ENCODE results near the gene TNFAIP8L1.

TNFAIP8L1 gene

DNA sequence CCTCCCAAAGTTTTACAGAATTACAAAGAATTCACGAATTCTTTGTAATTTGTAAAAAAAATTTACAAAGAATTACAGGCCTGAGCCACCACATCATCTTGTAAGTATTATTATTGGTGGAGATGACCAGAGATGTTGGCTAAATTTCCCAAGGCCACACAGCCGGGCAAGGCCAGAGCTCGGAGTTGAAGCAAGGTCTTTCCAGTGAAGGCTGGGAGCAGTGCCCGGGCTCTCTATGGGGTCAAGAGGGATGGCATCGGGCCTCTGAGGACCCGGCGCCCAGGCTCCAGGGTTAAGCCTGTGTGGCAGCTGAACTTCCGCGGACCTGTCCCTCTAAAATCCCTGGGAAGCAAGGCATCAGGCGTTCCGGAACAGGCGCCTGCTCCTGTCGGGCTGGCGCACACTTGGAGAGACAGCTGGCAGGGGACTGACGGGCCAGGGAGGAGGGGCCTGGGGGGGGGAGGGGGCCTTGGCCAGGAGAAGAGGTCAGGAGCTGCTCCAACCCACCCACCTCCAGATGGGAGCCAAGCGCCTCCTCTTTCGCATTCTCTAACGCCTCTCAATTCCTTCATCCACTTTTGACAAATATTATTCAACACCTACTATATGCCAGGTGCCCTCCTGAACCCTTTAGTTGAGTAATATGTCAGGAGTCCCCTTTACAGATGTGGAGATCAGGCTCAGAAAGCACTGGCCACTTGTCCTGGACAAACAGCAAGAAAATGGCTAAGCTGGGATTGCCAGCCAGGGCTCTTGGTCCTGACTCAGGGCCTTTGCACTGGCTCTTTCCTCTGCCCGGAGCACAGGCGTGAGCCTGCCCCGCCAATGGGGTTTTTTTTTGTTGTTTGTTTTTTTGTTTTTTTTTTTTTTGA, 43.0 kb upstream of the TNFAIP8L1 start:
- no peak overlapping the region for H3K4me3 ChIP-seq (ENCODE audit: low read length)
- H3K9ac ChIP-seq (ENCODE audit: low read length) = no peak overlapping the region
- H3K27ac ChIP-seq (ENCODE audit: low read length) = no peak overlapping the region
- no peaks in the 10 kb centered on the region for H3K79me2 ChIP-seq (ENCODE audit: low read length)
- DNase-seq = no peak
- peaks cover 89% of the 10 kb centered on the region for H3K27me3 ChIP-seq (replicated peaks; ENCODE audit: insufficient read depth, low read length)
- H3K36me3 ChIP-seq (replicated peaks; ENCODE audit: insufficient read depth, low read length) = no peaks in the 10 kb centered on the region
- H3K9me2 ChIP-seq (replicated peaks; ENCODE audit: insufficient read depth, low read length) = no peaks in the 10 kb centered on the region
- H4K20me1 ChIP-seq (ENCODE audit: insufficient read depth, low read length) = no peaks in the 10 kb centered on the region
- no peak overlapping the region for H2AFZ ChIP-seq (ENCODE audit: low read length)
- no peaks in the 10 kb centered on the region for H3F3A ChIP-seq (ENCODE audit: insufficient read depth, low read length)
- no peak overlapping the region for H3K4me2 ChIP-seq (ENCODE audit: low read depth, low read length)
- H3K4me1 ChIP-seq (ENCODE audit: low read length) = no peaks in the 10 kb centered on the region; the same call in 1 of the 2 replicates
- H3K9me3 ChIP-seq (replicated peaks; ENCODE audit: insufficient read depth, low read length) = no peaks in the 10 kb centered on the region
- TF ChIP-seq EZH2 (optimal IDR thresholded peaks at IDR 0.05; ENCODE audit: low read depth, low read length) = no peak
- no peak for TF ChIP-seq EZH2phosphoT487 (IDR thresholded peaks at IDR 0.05; ENCODE audit: low read length)
- TF ChIP-seq, protein P1, sequence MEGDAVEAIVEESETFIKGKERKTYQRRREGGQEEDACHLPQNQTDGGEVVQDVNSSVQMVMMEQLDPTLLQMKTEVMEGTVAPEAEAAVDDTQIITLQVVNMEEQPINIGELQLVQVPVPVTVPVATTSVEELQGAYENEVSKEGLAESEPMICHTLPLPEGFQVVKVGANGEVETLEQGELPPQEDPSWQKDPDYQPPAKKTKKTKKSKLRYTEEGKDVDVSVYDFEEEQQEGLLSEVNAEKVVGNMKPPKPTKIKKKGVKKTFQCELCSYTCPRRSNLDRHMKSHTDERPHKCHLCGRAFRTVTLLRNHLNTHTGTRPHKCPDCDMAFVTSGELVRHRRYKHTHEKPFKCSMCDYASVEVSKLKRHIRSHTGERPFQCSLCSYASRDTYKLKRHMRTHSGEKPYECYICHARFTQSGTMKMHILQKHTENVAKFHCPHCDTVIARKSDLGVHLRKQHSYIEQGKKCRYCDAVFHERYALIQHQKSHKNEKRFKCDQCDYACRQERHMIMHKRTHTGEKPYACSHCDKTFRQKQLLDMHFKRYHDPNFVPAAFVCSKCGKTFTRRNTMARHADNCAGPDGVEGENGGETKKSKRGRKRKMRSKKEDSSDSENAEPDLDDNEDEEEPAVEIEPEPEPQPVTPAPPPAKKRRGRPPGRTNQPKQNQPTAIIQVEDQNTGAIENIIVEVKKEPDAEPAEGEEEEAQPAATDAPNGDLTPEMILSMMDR (IDR thresholded peaks at IDR 0.05; ENCODE audit: low read length) = no peak

- H3K4me2 ChIP-seq (ENCODE audit: low read depth, low read length) = peak overlapping the region; percentile 41
- no peak overlapping the region for H3K9ac ChIP-seq (ENCODE audit: low read length)
- H3K27me3 ChIP-seq (replicated peaks; ENCODE audit: insufficient read depth, low read length) = peaks cover 87% of the 10 kb centered on the region
- peak; percentile 16 for TF ChIP-seq EZH2 (optimal IDR thresholded peaks at IDR 0.05; ENCODE audit: low read depth, low read length)
- TF ChIP-seq, protein P1 (IDR thresholded peaks at IDR 0.05; ENCODE audit: low read length) = no peak
- no peaks in the 10 kb centered on the region for H3K9me3 ChIP-seq (replicated peaks; ENCODE audit: insufficient read depth, low read length)
- DNase-seq = no peak
- H3K4me3 ChIP-seq (ENCODE audit: low read length) = peak overlapping the region; percentile 13; the same call in 1 of the 2 replicates
- no peaks in the 10 kb centered on the region for H4K20me1 ChIP-seq (ENCODE audit: insufficient read depth, low read length)
- H2AFZ ChIP-seq (ENCODE audit: low read length) = peak overlapping the region; percentile 26; the same call in 1 of the 2 replicates
- no peaks in the 10 kb centered on the region for H3K36me3 ChIP-seq (replicated peaks; ENCODE audit: insufficient read depth, low read length)
- H3K79me2 ChIP-seq (ENCODE audit: low read length) = no peaks in the 10 kb centered on the region
- H3K27ac ChIP-seq (ENCODE audit: low read length) = no peak overlapping the region
- H3K4me1 ChIP-seq (ENCODE audit: low read length) = no peaks in the 10 kb centered on the region; the same call in 1 of the 2 replicates
- no peaks in the 10 kb centered on the region for H3F3A ChIP-seq (ENCODE audit: insufficient read depth, low read length)
- H3K9me2 ChIP-seq (replicated peaks; ENCODE audit: insufficient read depth, low read length) = no peaks in the 10 kb centered on the region
These were observed 41.9 kb upstream of the TNFAIP8L1 start for GRCh38 chr19:4597278-4597974.

GRCh38 chr19:4597975-4598671, 41.2 kb upstream of the TNFAIP8L1 start:
- Histone ChIP-seq H2AFZ (ENCODE audit: low read length) (peak overlapping the region; percentile 85), H3K9ac (ENCODE audit: low read length) (no peak overlapping the region), H3K4me3 (ENCODE audit: low read length) (peak overlapping the region; percentile 51)

More at GRCh38 chr19:4597975-4598671, 41.2 kb upstream of the TNFAIP8L1 start:
- no peaks in the 10 kb centered on the region for H3K36me3 ChIP-seq (replicated peaks; ENCODE audit: insufficient read depth, low read length)
- no peaks in the 10 kb centered on the region for H3K9me2 ChIP-seq (replicated peaks; ENCODE audit: insufficient read depth, low read length)
- DNase-seq = peak; percentile 39
- H4K20me1 ChIP-seq (ENCODE audit: insufficient read depth, low read length) = no peaks in the 10 kb centered on the region
- TF ChIP-seq EZH2phosphoT487 (IDR thresholded peaks at IDR 0.05; ENCODE audit: low read length) (no peak), EZH2 (optimal IDR thresholded peaks at IDR 0.05; ENCODE audit: low read depth, low read length) (no peak)
- TF ChIP-seq, protein P1 (IDR thresholded peaks at IDR 0.05; ENCODE audit: low read length) = no peak
- H3K4me2 ChIP-seq (ENCODE audit: low read depth, low read length) = peak overlapping the region; percentile 96
- peaks cover 87% of the 10 kb centered on the region for H3K27me3 ChIP-seq (replicated peaks; ENCODE audit: insufficient read depth, low read length)
- H3K9me3 ChIP-seq (replicated peaks; ENCODE audit: insufficient read depth, low read length) = no peaks in the 10 kb centered on the region
- no peak overlapping the region for H3K27ac ChIP-seq (ENCODE audit: low read length)
- no peaks in the 10 kb centered on the region for H3F3A ChIP-seq (ENCODE audit: insufficient read depth, low read length)
- no peaks in the 10 kb centered on the region; the same call in 1 of the 2 replicates for H3K4me1 ChIP-seq (ENCODE audit: low read length)
- H3K79me2 ChIP-seq (ENCODE audit: low read length) = no peaks in the 10 kb centered on the region
